Measurements from ENCODE around the gene RFPL3.

- TF ChIP-seq TSHZ2 (CRISPR knock-in tag; IDR thresholded peaks at IDR 0.05) (no peak), SNAI2 (CRISPR knock-in tag; IDR thresholded peaks at IDR 0.05) (no peak), TOX (CRISPR knock-in tag; IDR thresholded peaks at IDR 0.05; ENCODE audit: borderline replicate concordance) (no peak), ZFP3 (CRISPR knock-in tag; IDR thresholded peaks at IDR 0.05) (no peak), ZFP30 (CRISPR knock-in tag; IDR thresholded peaks at IDR 0.05) (no peak), RARB (CRISPR knock-in tag; IDR thresholded peaks at IDR 0.05) (no peak), ISL1 (CRISPR knock-in tag; IDR thresholded peaks at IDR 0.05) (no peak), PATZ1 (CRISPR knock-in tag; IDR thresholded peaks at IDR 0.05; ENCODE audit: borderline replicate concordance) (no peak)
Observed at GRCh38 chr22:32309585-32310251, 47.9 kb upstream of the RFPL3 start.

Data from SK-N-SH treated with all-trans-retinoic acid at 6 μM for 48 hours (cell line).